ENCODE measurements around the gene MAD1L1.

The MAD1L1 gene

GRCh38 chr7:2029211-2029905, 203.4 kb downstream of the MAD1L1 start:
- CTCF ChIA-PET, result interaction anchor here (0.8 kb wide), 1 partner anchor 9 kb away, joined by 4 read pairs; no protein-coding TSS in a partner anchor
- no peak for DNase-seq (ENCODE audit: low spot score)
- no peak overlapping the region for H3K27ac ChIP-seq
- no peak for TF ChIP-seq CTCF (conservative IDR thresholded peaks at IDR 0.05; ENCODE audit: low read depth)
- POLR2A ChIA-PET (ENCODE audit: low non-redundant PET), result no interaction called here

GRCh38 chr7:2028733-2029132, 204.0 kb downstream of the MAD1L1 start:
- ChIA-PET POLR2A (ENCODE audit: low non-redundant PET) (no interaction called here), CTCF (no interaction called here)
- no peak overlapping the region for H3K27ac ChIP-seq
- no peak for DNase-seq (ENCODE audit: low spot score)
- TF ChIP-seq CTCF (conservative IDR thresholded peaks at IDR 0.05; ENCODE audit: low read depth), result no peak

- no peak overlapping the region for H3K27ac ChIP-seq
- ChIA-PET CTCF (no interaction called here), POLR2A (ENCODE audit: low non-redundant PET) (no interaction called here)
- TF ChIP-seq CTCF (conservative IDR thresholded peaks at IDR 0.05; ENCODE audit: low read depth), result no peak
- DNase-seq (ENCODE audit: low spot score), result no peak
These were observed 207.6 kb downstream of the MAD1L1 start for GRCh38 chr7:2025188-2025587.

GRCh38 chr7:2024567-2024918, 208.2 kb downstream of the MAD1L1 start:
- POLR2A ChIA-PET (ENCODE audit: low non-redundant PET), result no interaction called here
- CTCF ChIA-PET, result no interaction called here
- DNase-seq (ENCODE audit: low spot score), result no peak
- TF ChIP-seq CTCF (conservative IDR thresholded peaks at IDR 0.05; ENCODE audit: low read depth), result no peak
- H3K27ac ChIP-seq, result no peak overlapping the region

GRCh38 chr7:2023877-2024566, 208.7 kb downstream of the MAD1L1 start:
- no peak overlapping the region for H3K27ac ChIP-seq
- POLR2A ChIA-PET (ENCODE audit: low non-redundant PET), result no interaction called here
- no peak for DNase-seq (ENCODE audit: low spot score)
- TF ChIP-seq CTCF (conservative IDR thresholded peaks at IDR 0.05; ENCODE audit: low read depth), result no peak
- CTCF ChIA-PET, result no interaction called here

GRCh38 chr7:2022737-2023250, 210.0 kb downstream of the MAD1L1 start:
- DNase-seq (ENCODE audit: low spot score), result no peak
- ChIA-PET POLR2A (ENCODE audit: low non-redundant PET) (no interaction called here), CTCF (no interaction called here)
- TF ChIP-seq CTCF (conservative IDR thresholded peaks at IDR 0.05; ENCODE audit: low read depth), result no peak
- no peak overlapping the region for H3K27ac ChIP-seq

All from RWPE1 (cell line).